ENCODE data around the gene CCNJ.

- TF ChIP-seq EZH2 (IDR thresholded peaks at IDR 0.05) (no peak), POLR2AphosphoS5 (IDR thresholded peaks at IDR 0.05; ENCODE audit: borderline replicate concordance, low read depth, low read length) (no peak)
Measured at GRCh38 chr10:96077156-96077555, 33.8 kb downstream of the CCNJ start.
